HG02970 (cell line): ENCODE results near the gene PPP2R5A.

Experiments
- ATAC-seq: cut with Tn5 transposase; IDR thresholded peaks from one replicate; pipeline ENCODE4 v1.9.1; 2021; ENCODE audit warnings: mild to moderate bottlenecking, moderate library complexity, moderate number of reproducible peaks; ENCODE audit not compliant: unreplicated experiment, low FRiP score

Gene PPP2R5A

DNA sequence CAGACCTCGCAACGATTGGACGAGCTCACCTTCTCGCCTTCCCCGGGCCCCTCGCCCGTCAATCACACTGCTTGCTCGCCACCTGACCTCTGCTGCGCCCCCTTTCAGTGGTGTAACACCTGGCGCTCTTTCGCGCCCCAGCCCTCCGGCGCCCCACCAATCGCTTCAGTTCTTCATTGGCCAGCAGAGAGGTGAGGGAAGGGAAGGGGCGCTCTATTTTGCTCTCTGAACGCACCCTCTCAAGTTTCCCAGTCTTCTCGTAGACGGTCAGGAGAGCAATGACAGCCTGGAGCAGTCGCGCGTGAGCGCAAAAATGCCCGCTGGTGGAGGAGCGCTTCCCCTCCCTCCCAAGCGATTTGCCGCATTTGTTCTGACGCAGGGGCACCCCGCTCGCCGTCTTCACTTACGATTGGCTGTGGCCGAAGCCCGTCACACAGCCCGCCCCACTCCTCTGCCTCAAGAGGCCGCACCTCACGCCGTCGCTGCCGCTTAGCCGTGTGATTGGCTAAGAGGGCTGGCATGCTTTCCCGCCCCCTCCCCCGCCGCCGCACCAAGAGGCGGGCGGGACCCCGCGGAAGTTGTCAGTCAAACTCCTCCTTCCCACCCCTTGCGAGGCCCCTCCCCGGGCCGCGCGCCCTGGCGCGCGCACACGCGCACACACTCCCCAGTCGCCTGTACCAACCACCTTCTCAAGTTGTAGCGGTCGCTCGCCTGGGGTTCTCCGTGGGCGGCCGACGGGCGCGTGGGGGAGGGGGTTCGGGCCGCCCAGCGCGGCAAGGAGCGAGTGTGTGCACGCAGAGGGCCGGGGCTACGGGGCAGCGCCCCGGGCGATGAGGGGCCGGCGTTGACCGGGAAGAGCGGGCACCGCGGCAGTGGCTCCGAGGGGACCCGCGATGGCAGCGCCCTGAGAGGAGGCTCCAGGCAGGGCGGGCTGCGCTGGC lies at the start of gene PPP2R5A:
PPP2R5A (plus strand) TSS at position 667 of the 941 bp plus-strand sequence. CDS start 701 bp downstream, outside the sequence.
- peak; percentile 84 for ATAC-seq

- ATAC-seq: no peak
Observed at GRCh38 chr1:212235857-212236256, 49.4 kb upstream of the PPP2R5A start.

DNA sequence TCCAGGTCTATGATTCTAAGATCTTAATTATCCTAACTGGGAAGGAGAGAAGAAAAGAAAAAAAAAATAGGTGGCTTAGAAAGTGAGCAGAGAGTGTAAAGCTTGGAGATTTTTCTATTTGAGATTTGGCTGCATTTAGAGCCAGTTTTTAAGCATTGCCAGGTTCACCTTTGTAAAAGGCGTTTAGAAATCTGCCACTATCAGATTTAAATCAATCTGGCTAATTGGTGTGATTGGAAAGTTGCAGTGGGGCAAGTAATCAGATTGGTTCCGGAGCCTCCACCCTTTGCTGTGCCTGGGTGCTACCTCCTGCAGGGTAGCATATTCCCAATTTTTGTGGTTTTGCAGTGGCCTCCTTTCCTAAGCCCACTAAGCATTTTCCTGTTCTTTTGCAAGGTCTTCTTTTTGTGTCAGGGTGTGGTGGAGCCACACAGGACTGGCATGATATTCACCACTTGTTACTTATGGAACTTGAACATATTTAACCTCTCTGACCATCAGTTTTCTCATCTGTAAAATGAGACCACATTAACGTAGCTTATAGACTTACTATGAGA lies 48.5 kb upstream of the PPP2R5A start:
- no peak for ATAC-seq

- peak; percentile 78 for ATAC-seq
Observed at GRCh38 chr1:212237651-212238050, 47.6 kb upstream of the PPP2R5A start.

DNA sequence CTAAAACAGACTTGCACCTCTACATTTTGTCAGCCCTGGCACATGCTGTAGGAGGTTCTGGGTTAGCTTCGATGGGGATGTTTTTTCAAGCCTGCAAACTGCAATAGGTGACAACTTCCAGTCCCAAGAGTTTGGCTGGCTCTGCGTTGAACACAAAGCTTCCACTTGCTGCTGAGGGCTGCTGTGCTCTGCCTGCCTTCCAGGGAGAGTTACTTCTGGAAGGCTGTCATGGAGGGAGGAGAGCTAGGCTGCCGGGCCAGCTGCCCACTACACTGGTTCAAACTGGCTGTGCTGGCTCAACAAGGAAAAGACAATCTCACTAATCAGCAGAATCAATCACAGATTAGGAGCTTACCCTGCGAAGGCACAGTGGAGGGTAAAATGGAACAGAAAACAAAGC lies 46.7 kb upstream of the PPP2R5A start:
- no peak for ATAC-seq

DNA sequence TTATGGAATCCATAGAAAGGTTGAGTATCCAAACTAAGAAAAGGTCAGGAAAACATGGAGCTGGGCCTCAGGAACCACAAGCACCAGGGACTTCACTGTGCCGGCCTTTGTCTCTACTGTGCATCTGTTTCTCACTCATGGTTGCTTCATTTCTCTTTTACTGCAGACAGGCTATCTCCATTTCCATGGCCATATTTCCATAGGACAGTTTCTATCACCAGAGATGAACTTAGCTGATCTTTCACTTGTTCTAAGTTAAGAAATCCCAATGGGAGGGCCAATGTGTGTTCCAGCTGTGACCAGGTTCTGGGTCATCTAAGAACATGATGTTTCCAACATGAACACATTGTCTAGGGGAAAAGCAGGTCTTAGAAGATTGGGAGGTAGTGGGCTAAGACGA lies 43.7 kb upstream of the PPP2R5A start:
- no peak for ATAC-seq

DNA sequence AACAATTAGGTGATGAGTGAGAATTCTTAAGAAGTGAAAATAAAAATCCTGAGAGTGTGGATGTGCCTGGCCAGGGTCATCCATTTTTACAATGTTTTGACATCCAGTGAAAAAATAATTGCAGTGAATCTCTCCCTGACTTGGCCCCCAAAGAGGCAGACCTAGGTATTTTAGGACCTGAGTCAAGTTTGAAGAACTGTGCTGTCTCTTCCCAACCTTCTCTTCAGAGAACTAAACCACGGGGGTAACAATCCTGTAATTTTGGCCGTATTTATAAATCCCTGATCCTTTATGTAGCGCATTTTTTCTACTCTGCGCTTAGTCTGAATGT lies 43.3 kb upstream of the PPP2R5A start:
- no peak for ATAC-seq

- ATAC-seq: no peak
Observed at GRCh38 chr1:212242288-212242984, 42.8 kb upstream of the PPP2R5A start.

- ATAC-seq: no peak
Observed at GRCh38 chr1:212242985-212243308, 42.3 kb upstream of the PPP2R5A start.

DNA sequence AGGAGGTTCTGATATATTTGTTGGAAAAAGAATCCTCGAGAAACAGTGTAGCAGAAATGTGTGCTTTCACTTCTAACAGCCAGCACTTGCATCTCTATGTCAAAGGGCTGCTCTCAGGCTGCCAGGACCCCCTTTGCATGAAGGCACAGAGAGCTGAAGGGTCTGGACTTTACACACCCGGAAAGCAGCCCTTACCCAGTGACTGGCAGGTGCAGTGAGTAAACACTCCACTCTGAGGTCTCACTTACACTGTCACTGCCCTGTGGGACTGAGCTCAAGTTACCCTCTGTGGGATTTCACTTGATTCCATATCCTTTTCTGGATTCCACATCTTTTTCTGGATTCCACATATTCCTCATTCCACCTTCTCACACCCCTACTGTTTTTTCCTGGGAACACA lies 40.8 kb upstream of the PPP2R5A start:
- no peak for ATAC-seq

DNA sequence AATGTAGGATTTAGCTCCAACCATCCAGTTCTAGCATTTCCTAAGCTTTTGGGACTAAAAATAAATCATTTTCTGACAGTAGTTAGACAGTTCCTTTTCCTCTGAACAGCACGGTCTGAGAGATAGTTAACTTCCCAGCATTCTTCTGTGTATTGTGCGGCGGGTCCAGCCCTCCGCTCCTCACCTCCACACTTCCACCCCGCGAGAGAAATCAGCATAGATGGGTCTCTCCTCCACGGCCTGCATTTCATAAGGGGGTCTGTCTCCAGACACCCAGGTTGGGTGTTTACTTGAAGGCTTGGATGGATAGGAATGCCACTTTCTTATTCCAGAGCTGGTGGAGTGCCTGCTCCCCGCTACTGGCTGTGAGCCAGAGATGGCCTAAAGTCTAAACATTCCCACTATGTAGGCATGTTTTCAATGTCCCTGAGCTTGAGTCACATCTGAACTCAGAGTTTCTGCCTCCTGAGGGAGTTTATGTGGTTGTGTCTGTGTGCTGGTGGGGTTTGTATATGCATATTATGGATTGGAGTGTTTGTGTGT lies 38.0 kb upstream of the PPP2R5A start:
- no peak for ATAC-seq

- no peak for ATAC-seq
Observed at GRCh38 chr1:212247988-212248387, 37.2 kb upstream of the PPP2R5A start.

DNA sequence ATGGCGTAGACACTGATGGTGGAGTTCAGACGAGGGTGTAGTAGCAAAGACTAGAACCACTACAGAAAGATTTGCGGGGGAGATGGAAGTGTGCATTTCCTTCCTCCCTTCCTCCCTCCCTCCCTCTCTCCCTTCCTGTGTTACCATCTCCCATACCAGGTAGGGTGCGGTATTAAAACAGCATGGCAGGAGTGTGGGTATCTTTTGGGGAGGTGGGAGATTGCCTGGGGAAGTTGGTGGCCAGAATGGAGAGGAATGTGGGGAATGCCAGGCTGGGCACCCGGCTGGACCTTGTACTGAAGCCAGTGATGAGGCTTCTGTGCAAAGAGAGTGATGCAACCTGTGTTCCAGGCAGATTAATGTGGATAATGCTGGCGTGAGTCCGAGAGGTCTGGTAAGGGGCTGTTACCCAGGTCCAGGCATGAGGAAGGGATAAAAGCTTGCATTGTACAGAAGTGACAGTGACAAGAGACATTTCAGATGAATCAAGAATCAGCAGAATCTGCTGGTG lies 30.3 kb upstream of the PPP2R5A start:
- ATAC-seq: no peak

GRCh38 chr1:212255705-212256307 lies 29.4 kb upstream of the PPP2R5A start:
- ATAC-seq: no peak

DNA sequence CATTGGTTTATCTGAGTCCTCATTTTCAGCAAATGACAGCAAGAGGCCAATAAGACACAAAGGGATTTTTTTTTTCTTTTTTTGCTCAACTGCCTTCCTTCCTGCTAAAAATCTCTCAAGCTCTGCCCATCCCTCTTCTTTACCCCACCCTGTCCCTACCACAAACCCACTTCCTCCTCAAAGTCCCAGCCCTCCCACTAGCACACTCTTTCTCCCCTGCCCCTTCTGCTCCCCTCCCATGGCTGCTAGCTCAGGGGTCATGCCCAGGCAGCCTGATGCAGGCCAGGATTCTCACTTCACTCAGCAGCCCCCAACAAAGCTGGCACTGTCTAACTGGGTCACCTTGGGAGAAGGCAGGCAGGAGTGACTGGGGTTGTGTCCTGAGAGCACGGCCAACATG lies 28.8 kb upstream of the PPP2R5A start:
- no peak for ATAC-seq

GRCh38 chr1:212257157-212257556 lies 28.1 kb upstream of the PPP2R5A start:
- no peak for ATAC-seq

GRCh38 chr1:212259693-212260480 lies 25.3 kb upstream of the PPP2R5A start:
- no peak for ATAC-seq

DNA sequence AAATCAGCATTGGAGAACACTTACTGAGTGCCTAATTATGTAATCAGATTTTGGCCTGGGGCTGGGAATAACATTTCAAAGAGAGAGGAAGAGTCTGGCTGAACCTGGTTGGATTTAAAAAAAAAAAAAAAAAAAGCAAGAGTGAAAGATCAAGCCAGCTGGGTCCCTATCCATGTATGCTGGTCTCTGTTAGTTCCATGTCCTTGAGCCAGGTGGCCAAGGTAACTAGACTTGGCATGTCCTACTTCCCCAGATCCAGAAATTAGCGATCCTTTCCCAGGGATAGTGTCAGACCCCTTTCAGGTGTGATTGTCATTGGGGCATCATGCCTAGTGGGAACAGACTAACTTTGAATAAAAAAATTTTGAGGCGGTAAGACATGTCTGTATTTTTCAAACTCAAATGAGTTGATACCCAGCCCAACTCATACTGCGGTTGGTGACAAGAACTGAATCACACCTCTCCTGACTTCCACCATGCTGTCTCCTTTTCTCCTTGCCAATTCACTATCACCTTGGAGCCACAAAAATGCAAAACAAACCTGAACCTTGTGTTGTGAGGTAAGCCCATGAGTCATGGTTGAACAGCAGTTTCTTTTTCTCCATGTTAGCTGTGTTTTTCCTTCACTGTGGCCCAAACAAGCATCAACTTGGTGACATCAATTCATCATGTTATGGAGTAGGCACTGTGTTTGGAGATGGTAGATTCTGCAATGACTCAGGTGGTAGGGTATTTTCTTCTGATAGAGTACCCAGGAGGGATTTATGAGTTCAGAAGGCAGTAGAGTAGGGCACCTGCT lies 24.5 kb upstream of the PPP2R5A start:
- ATAC-seq: no peak

- ATAC-seq: no peak
Observed at GRCh38 chr1:212261361-212261929, 23.8 kb upstream of the PPP2R5A start.
